NCI-H1436 treated with DMSO at 0.1 percent for 48 hours (cell line): ENCODE results near the gene APOO.

ENCODE experiments used
- DNase-seq: peaks from one replicate; lab custom pipeline; 2025; lab: John Stamatoyannopoulos, UW

Gene APOO

DNA sequence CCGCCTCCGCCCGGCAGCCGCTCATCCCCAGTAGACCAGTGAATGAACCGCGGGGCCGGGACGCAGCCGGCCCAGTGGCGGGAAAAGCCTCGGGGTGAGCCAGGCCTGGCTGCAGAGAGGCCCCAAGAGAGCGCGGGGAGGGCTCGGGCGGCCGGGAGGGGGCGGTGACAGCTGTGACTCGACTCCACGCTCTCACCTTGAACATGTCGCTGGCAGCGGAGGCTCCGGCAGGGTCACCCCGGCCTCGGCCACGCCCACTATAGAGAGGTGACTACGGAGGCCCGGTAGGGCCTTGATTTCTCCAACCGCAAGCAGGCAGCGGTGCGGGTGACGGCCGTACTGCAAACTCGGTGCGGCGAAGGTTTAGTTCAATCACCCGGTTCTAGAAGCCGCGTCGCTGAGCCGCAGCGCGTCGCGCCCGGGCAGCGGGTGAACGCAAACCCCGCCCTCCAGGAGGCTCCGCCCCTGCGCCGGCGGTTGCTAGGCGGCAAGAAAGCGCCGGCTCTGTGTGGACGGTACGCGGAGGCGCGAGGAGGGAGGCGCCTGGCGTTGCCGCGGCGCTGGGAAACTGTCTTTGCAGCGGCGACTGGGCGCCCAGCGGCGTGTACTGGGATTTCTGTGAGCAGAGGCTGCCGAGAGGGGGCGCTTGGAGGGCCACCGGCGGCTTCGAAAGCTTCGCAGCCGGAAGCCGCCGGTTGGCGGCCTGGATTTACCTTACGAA lies at the start of gene APOO, which contains the start of gene CXorf58:
Gene APOO, minus strand, starts transcription at position 441 of the 721 bp plus-strand sequence. Its CDS starts 236 bp downstream, at position 205.
Gene CXorf58, plus strand, starts transcription at position 509 of the 721 bp plus-strand sequence. CDS start 2,297 bp downstream, outside the sequence.
- DNase-seq: peak; percentile 59

DNA sequence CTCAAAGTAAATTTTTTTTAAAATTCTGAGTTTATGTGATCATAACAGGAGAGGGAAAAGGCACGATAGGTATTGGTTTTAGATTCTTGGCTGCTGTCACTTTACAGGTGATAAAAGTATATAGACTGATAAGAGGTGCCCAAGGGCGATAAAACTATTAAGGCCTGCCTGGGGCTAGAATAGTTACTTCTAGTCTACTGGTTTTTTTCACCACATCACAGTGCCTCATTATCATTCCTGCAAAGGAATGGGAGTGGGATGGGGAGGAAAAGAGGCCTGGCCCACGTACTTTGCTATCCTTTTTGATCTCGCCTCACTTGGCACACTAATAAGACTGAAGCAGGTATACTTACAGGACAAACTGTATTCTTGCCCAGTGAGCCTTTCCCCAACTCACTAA lies 46.7 kb upstream of the APOO start:
- no peak for DNase-seq

GRCh38 chrX:23953908-23954269 lies 46.2 kb upstream of the APOO start:
- no peak for DNase-seq

GRCh38 chrX:23952984-23953907 lies 45.5 kb upstream of the APOO start:
- DNase-seq: no peak

GRCh38 chrX:23952391-23952790 lies 44.7 kb upstream of the APOO start:
- no peak for DNase-seq

DNA sequence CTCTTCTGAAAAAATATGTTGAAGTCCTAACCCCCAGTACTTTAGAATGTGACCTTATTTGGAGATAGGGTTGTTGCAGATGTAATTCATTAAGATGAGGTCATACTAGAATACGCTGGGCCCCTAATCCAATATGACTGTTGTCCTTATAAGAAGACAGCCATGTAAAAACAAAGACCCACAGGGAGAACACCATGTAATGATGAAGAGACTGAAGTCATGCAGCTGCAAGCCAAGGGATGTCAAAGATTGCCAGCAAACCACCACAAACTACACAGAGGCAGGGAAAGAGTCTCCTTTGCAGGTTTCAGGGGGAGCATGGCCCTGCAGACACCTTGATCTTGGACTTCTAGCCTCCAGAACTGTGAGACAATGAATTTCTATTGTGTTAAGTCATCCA lies 37.5 kb upstream of the APOO start:
- DNase-seq: no peak

GRCh38 chrX:23944234-23944633 lies 36.5 kb upstream of the APOO start:
- no peak for DNase-seq

DNA sequence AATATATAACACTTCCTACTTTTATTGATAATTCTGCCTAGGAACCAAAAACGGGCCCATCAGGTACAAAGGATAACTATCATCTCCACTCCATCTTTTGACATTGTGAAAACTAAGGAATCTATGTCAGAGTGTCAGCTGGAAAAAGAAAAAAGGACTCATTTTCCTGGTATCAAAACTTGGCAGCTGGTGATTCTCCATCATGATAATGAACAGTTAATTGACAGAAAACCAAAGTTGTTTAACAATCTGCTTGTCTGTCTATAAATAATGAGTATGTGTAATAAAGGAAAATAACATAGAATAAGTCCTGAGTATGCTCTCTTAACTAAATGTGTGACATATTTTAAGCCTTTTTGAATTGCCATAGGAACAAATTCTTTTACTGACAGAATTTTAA lies 31.5 kb upstream of the APOO start:
- no peak for DNase-seq

GRCh38 chrX:23938690-23939089 lies 31.0 kb upstream of the APOO start:
- no peak for DNase-seq

- DNase-seq: no peak
These were observed 29.4 kb upstream of the APOO start for GRCh38 chrX:23937100-23937499.

DNA sequence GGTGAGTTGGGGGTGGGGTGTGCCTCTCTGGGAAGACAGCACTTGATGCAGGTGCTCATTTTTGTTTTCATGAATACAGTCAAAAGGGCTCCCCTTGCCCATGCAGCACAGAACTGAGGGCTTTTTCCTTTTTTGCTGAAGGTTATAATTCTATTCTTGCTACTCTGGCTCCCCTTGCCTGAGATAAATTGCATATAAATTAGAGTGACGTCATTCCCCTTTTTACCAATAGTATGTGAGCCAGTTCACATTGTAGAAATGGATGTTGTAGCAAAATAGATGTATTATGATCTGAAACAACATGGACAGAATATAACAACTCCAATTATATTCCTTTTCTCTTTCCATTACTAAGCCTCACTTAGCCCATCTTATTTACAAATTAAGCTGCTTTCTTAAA lies 28.4 kb upstream of the APOO start:
- DNase-seq: no peak

GRCh38 chrX:23935106-23935505 lies 27.4 kb upstream of the APOO start:
- DNase-seq: no peak

- no peak for DNase-seq
These were observed 24.3 kb upstream of the APOO start for GRCh38 chrX:23932046-23932445.

DNA sequence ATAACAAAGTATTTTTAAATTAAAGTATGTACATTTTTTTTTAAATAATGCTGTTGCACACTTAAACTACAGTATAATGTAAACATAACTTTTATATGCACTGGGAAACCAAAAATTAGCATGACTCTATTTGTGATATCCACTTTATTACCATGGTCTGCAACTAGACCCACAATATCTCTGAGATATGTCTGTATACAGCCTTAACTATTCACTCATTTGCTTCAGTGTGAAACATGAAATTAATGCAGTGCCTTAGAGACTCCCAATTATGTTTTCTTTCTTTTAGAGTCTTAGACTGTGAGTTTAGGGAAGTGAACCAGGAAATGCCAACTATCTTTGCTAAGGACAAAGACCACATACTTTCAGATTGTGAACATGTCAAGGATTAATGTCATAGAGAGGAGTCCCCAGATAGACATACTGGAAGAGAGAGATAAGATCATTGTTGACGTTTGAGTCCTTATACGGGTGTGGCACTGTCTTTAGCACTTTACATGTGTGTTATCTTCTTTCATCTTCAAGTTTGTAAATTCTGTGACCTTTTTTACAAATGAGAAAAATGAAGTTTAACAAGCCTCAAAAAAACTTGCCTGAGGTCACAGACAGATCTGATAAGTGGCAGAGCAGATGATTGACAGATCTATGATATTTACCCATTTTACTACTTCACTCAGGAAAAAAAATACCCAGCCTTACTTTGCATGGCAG lies 23.3 kb upstream of the APOO start:
- no peak for DNase-seq

DNA sequence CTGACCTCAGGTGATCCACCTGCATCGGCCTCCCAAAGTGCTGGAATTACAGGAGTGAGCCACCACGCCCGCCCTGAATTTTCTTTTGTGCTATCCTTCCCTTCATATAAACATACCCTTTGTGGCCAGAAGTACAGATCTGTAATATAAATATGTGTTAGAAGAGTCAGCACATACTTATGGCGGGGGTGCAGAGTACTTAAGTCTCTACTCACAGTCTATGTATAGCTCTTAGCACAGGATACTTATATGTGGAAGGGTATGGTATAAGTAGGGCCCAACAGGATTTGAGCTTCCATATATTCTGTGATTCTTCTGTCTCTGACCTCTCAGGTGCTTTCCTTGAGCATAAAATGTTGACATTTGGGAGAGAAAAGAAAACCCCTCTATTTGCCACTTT lies 18.3 kb upstream of the APOO start:
- no peak for DNase-seq

- DNase-seq: no peak
These were observed 12.1 kb upstream of the APOO start for GRCh38 chrX:23919706-23920320.

DNA sequence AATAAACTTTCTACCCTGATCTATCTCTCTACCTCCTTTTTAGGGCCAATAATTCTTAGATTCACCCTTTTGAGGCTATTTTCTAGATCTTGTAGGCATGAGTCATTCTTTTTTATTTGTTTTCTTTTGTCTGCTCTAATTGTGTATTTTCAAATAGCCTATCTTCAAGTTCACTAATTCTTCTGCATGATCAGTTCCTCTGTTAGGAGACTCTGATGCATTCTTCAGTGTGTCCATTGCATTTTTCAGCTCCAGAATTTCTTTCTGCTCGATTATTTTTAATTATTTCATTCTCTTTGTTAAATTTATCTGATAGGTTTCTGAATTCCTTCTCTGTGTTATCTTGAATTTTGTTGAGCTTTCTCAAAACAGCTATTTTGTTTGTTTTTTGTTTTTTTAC lies 11.4 kb upstream of the APOO start:
- DNase-seq: no peak

DNA sequence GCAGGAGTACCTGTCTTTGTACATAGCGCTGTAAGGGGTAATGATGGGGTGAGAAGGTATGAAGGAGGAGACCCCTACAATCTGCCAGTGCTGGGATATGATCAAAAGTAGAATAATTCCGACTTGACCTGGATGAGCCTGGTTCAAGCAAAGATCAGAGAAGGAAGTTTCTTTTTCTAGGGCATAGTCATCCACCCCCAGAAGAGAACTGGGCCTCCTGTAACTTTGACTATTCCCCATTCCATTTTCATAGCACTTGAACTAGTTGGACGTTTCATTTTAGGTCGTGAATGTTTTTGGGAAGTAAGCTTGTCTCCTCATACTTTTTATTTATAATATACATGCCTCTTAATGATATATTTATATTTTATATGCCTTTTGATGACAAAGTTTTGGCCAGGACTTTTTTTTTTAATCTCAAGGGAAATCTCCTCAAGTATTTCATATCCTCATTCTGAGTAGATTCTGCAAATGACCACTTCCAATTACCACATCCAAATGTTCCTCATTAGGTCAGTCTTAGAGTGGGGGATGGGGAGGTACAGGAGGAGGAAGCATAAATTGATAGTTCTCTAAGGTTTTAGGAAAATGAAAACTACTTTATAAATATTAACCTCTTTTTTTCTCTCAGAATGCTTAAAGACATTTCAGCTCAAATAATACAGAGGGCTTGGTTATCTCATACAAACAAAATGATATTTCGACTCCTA lies 3.5 kb upstream of the APOO start:
- no peak for DNase-seq

- DNase-seq: no peak
These were observed 674 bp upstream of the APOO start for GRCh38 chrX:23908219-23909004.

GRCh38 chrX:23907111-23907497 lies 634 bp downstream of the APOO start:
- no peak for DNase-seq

DNA sequence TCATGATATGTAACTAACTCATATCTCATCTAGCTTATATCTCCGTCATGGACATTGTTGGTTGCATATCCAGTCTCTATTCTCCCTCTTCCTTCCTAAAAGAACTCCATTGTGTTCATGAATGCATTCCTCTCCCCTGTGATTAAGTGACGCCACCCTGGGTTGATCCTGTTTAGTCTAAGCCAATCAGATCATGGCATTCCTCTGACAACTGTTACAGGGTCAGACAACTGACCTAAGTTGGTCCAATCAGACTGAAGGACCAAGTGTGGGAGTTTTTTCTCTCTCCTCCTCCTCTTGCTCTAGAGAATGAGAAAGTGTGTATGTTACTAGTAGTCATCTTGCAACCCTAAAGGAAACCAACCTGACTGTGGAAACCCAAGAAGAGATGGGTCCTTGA lies 3.6 kb downstream of the APOO start:
- DNase-seq: no peak
